HG03139 (cell line): ENCODE results near the gene ZNF511.

ENCODE experiments used
- ATAC-seq: cut with Tn5 transposase; IDR thresholded peaks from one replicate; pipeline ENCODE4 v1.9.1; 2021; ENCODE audit not compliant: unreplicated experiment

Gene ZNF511

GRCh38 chr10:133334503-133335245, 26.0 kb downstream of the ZNF511 start:
- ATAC-seq: no peak

GRCh38 chr10:133335246-133336117, 26.8 kb downstream of the ZNF511 start:
- no peak for ATAC-seq

- ATAC-seq: no peak
Observed at GRCh38 chr10:133336118-133336576, 27.4 kb downstream of the ZNF511 start.

GRCh38 chr10:133336577-133337369, 28.1 kb downstream of the ZNF511 start, which contains the start of gene CALY:
Gene CALY, minus strand, starts transcription at chr10:133336896. Its CDS starts 7,907 bp downstream, at chr10:133328989.
- ATAC-seq: no peak

GRCh38 chr10:133337370-133337725, 28.6 kb downstream of the ZNF511 start:
- ATAC-seq: no peak

GRCh38 chr10:133338080-133339071, 29.7 kb downstream of the ZNF511 start:
- no peak for ATAC-seq

GRCh38 chr10:133339708-133340380, 31.1 kb downstream of the ZNF511 start:
- no peak for ATAC-seq

GRCh38 chr10:133341983-133342382, 33.3 kb downstream of the ZNF511 start:
- no peak for ATAC-seq

GRCh38 chr10:133342942-133343341, 34.2 kb downstream of the ZNF511 start:
- ATAC-seq: no peak

GRCh38 chr10:133343558-133343957, 34.8 kb downstream of the ZNF511 start:
- no peak for ATAC-seq

GRCh38 chr10:133344236-133344635, 35.5 kb downstream of the ZNF511 start:
- ATAC-seq: no peak

- no peak for ATAC-seq
Observed at GRCh38 chr10:133346413-133346812, 37.7 kb downstream of the ZNF511 start.

- no peak for ATAC-seq
Observed at GRCh38 chr10:133347710-133348517, 39.2 kb downstream of the ZNF511 start.

GRCh38 chr10:133349160-133349568, 40.5 kb downstream of the ZNF511 start:
- ATAC-seq: no peak

GRCh38 chr10:133349577-133350011, 40.9 kb downstream of the ZNF511 start:
- no peak for ATAC-seq

GRCh38 chr10:133350283-133350949, 41.7 kb downstream of the ZNF511 start:
- no peak for ATAC-seq

- ATAC-seq: no peak
Observed at GRCh38 chr10:133350950-133351329, 42.2 kb downstream of the ZNF511 start.
